ENCODE data around the gene IRF1. TPM values are rescaled to one million over a fixed set of nuclear protein-coding genes. Genes with fewer than 3 reads are reported as not detected.
A peak's percentile ranks its signal among the peaks of the same experiment; 100 is the strongest.
"Not testable (repeated sequence)": the region's sequence is repeated elsewhere in the genome, so short reads cannot be mapped to it uniquely, and the experiment has no call there.

Gene IRF1
- total RNA-seq, 1 donor from 2014 or later, result 2.9 TPM

- H3K4me3 ChIP-seq (ENCODE audit: low read depth, low read length), result no peak overlapping the region
- TF ChIP-seq, protein P1, sequence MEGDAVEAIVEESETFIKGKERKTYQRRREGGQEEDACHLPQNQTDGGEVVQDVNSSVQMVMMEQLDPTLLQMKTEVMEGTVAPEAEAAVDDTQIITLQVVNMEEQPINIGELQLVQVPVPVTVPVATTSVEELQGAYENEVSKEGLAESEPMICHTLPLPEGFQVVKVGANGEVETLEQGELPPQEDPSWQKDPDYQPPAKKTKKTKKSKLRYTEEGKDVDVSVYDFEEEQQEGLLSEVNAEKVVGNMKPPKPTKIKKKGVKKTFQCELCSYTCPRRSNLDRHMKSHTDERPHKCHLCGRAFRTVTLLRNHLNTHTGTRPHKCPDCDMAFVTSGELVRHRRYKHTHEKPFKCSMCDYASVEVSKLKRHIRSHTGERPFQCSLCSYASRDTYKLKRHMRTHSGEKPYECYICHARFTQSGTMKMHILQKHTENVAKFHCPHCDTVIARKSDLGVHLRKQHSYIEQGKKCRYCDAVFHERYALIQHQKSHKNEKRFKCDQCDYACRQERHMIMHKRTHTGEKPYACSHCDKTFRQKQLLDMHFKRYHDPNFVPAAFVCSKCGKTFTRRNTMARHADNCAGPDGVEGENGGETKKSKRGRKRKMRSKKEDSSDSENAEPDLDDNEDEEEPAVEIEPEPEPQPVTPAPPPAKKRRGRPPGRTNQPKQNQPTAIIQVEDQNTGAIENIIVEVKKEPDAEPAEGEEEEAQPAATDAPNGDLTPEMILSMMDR (IDR thresholded peaks at IDR 0.05; ENCODE audit: insufficient read depth, low read length, severe bottlenecking), result no peak
- H3K36me3 ChIP-seq (ENCODE audit: control insufficient read depth, insufficient read depth, low read length), result no peaks in the 10 kb centered on the region
- DNase-seq (ENCODE audit: low read depth) (peak; percentile 57), FAIRE-seq (no peak)
- no peaks in the 10 kb centered on the region for H3K27me3 ChIP-seq (ENCODE audit: control insufficient read depth, insufficient read depth, low read length)
Measured at GRCh38 chr5:132444841-132445639, 45.5 kb downstream of the IRF1 start.

GRCh38 chr5:132444061-132444460 is 46.5 kb downstream of the IRF1 start:
- Histone ChIP-seq H3K27me3 (ENCODE audit: control insufficient read depth, insufficient read depth, low read length) (no peaks in the 10 kb centered on the region), H3K4me3 (ENCODE audit: low read depth, low read length) (no peak overlapping the region), H3K36me3 (ENCODE audit: control insufficient read depth, insufficient read depth, low read length) (no peaks in the 10 kb centered on the region)
- DNase-seq (ENCODE audit: low read depth) (no peak), FAIRE-seq (no peak)
- TF ChIP-seq, protein P1 (IDR thresholded peaks at IDR 0.05; ENCODE audit: insufficient read depth, low read length, severe bottlenecking), result no peak

- DNase-seq (ENCODE audit: low read depth) (peak; percentile 62), FAIRE-seq (no peak)
- Histone ChIP-seq H3K4me3 (ENCODE audit: low read depth, low read length) (no peak overlapping the region), H3K27me3 (ENCODE audit: control insufficient read depth, insufficient read depth, low read length) (no peaks in the 10 kb centered on the region), H3K36me3 (ENCODE audit: control insufficient read depth, insufficient read depth, low read length) (no peaks in the 10 kb centered on the region)
- TF ChIP-seq, protein P1 (IDR thresholded peaks at IDR 0.05; ENCODE audit: insufficient read depth, low read length, severe bottlenecking), result no peak
Measured at GRCh38 chr5:132439521-132440089, 51.0 kb downstream of the IRF1 start.

GRCh38 chr5:132438917-132439316 is 51.7 kb downstream of the IRF1 start:
- H3K4me3 ChIP-seq (ENCODE audit: low read depth, low read length), result no peak overlapping the region
- H3K27me3 ChIP-seq (ENCODE audit: control insufficient read depth, insufficient read depth, low read length), result no peaks in the 10 kb centered on the region
- no peaks in the 10 kb centered on the region for H3K36me3 ChIP-seq (ENCODE audit: control insufficient read depth, insufficient read depth, low read length)
- FAIRE-seq (no peak), DNase-seq (ENCODE audit: low read depth) (no peak)
- TF ChIP-seq, protein P1 (IDR thresholded peaks at IDR 0.05; ENCODE audit: insufficient read depth, low read length, severe bottlenecking), result no peak

DNA sequence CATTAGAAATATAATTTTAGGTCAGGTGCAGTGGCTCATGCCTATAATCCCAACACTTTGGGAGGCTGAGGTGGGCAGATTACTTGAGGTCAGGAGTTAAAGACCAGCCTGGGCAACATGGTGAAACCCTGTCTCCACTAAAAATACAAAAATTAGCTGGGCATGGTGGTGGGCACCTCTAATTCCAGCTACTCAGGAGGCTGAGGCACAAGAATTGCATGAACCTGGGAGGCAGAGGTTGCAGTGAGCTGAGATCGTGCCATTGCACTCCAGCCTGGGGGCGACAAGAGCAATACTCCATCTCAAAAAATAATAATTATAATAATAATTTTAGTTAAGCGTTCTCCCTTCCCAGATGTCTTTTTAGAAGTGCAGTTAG is 52.3 kb downstream of the IRF1 start:
- DNase-seq (ENCODE audit: low read depth); H3K36me3 ChIP-seq (ENCODE audit: control insufficient read depth, insufficient read depth, low read length); H3K27me3 ChIP-seq (ENCODE audit: control insufficient read depth, insufficient read depth, low read length); H3K4me3 ChIP-seq (ENCODE audit: low read depth, low read length); FAIRE-seq: not testable (repeated sequence)

DNA sequence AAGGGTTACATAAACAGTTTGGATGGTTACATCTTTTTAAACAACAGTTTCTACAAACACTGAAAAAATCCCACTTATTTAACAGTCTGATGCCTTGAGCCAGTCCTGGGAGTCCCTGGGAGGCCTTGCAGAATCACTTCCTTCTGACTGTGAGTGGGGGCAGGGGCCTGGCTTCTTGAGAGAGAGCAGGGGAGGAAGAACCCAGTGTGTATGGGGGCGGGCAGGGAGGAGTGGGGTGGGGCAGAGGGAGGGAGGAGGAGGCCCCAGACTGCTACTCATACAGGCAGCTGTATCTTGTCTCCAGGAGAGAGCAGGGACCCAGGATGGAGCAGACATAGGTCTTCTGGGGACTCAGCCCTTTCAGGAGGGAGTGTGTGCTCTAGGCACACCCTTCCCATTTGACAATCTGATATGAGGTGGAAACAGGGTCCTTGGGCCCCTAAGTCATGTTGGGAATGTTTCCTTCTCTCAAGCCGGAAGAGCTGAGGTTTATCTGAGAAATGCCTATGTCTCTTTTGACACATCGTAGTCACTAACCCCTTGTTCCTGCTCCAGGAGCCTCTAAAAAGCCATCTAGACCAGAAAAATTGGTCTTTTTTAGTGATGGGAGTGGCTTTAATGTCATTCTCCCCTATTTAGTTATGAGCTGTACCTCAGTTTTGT is 52.8 kb downstream of the IRF1 start:
- no peaks in the 10 kb centered on the region for H3K27me3 ChIP-seq (ENCODE audit: control insufficient read depth, insufficient read depth, low read length)
- FAIRE-seq, result no peak
- TF ChIP-seq, protein P1 (IDR thresholded peaks at IDR 0.05; ENCODE audit: insufficient read depth, low read length, severe bottlenecking), result no peak
- H3K4me3 ChIP-seq (ENCODE audit: low read depth, low read length), result no peak overlapping the region
- no peaks in the 10 kb centered on the region for H3K36me3 ChIP-seq (ENCODE audit: control insufficient read depth, insufficient read depth, low read length)
- DNase-seq (ENCODE audit: low read depth), result no peak

Data from bronchial epithelial cell (primary cell).